HG02610 (cell line): Measurements from ENCODE around the gene HAUS6.
"Not testable (repeated sequence)": the region's sequence is repeated elsewhere in the genome, so short reads cannot be mapped to it uniquely, and the experiment has no call there.

ENCODE experiments used
- ATAC-seq: cut with Tn5 transposase; IDR thresholded peaks from one replicate; pipeline ENCODE4 v1.9.1; 2021; ENCODE audit warnings: mild to moderate bottlenecking, moderate library complexity; ENCODE audit not compliant: unreplicated experiment

Gene HAUS6

DNA sequence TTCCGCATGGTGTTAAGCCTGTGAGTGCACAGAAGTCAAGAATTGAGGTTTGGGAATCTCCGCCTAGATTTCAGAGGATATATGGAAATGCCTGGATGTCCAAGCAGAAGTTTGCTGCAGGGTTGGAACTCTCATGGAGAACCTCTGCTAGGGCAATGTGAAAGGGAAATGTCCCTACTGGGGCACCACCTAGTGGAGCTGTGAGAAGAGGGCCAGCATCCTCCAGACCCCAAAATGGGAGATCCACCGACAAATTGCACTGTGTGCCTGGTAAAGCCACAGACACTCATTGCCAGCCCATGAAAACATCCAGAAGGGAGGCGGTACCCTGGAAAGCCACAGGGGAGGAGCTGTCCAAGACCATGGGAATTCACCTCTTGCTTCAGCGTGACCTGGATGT, 66.1 kb downstream of the HAUS6 start:
- no peak for ATAC-seq

DNA sequence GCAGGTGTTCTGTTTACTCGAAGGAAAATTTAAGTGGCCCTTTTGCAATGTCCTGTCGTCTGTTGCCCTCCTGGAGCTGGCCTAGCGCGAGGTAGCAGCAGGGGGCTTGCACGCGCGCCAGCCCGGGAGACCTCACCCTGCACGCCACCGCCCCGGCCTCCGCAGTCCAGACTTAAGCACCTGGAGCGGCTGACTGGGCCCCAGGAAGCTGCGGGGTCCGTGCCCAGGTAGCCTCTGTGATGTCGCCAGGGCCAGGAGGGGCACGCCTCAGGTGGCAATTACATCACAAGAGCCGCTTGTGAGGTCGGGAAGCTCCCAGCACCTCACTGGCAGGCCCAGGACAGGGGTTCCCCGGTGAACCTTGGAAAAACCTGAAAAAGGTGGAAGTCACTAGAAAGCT, 69.7 kb downstream of the HAUS6 start, which contains the start of gene SAXO1:
Gene SAXO1 (minus strand): TSS at position 195 of the 400 bp plus-strand sequence. CDS start 301 bp downstream, outside the sequence.
- no peak for ATAC-seq

DNA sequence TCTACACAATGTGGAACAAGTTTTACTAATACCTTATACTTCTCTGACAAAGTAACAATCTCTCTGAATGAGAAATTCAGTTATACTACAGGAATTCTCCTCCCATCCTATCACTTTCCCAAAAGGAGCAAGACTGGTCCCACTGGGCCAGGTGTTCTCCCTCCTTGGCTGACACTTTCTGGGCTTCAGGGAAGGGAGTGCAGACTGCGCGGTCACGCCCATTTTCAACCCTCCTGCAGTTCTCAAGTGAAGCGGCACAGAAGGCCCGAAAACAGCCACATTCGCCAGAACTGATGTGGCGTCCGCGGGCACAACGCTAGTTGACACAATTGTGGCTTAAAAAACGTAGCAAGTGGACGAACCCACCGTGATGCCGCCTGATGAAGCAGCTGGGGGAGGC, 70.3 kb downstream of the HAUS6 start:
- ATAC-seq: no peak

DNA sequence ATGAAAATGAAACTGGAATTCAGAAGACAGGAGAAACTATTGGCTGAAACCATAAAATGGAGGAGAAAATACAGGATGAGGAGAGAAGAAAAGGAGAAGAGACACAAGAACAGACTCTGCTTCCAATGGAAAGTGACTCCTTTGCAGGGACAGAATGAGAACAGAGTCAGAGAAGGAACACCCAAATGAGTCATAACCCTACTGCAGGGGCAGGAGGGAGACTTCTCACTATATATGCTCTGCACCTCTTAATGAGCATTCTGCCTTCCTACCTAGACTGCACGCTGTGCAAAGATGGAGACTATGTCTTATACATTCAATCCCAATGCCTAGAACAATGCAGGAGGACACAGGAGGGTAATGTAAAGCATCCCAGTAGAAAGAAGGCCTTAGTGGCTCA, 71.8 kb downstream of the HAUS6 start:
- peak; percentile 70 for ATAC-seq

DNA sequence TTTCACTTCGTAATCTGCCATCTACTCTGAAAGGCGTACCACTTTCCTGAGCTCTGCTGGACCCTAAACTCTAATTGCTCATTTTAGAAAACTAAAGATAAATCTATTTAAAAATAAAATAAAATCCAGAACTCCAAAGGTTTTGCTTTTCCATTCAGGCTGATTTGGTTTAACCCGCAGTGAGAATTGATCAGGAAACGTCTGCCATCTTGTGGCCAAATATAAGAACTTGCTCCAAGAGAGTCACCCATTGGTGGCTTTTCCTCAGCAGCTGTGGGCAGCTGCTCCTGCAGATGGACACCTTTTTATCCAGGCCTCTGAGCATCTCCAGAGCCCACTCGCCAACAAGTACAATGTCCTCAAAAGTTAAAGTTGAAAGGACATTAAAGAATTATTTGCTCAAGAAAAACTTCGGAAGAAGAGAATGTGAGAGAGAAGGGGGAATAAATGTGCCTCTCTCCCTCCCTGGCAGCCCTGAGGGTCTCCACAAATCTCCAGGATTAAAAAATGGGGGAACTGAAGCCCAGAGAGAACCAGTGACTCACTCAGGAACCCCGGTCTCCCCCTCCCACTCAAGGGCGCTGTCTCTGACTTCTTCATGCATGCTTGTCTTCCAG, 73.8 kb downstream of the HAUS6 start:
- peak; percentile 60 for ATAC-seq

DNA sequence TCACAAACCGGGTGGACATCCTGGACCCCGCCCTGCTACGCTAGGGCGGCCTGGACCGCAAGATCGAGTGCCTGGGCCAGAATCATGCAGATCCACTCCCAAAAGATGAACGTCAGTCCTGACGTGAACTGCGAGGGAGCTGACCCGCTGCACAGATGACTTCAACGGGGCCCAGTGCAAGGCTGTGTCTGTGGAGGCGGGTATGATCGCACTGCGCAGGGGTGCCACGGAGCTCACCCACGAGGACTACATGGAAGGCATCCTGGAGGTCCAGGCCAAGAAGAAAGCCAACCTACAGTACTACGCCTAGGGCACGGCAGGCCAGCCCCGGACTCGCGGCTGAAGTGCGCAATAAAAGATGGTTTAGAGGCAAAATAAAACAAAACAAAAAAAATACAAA, 74.9 kb downstream of the HAUS6 start:
- ATAC-seq: no peak

DNA sequence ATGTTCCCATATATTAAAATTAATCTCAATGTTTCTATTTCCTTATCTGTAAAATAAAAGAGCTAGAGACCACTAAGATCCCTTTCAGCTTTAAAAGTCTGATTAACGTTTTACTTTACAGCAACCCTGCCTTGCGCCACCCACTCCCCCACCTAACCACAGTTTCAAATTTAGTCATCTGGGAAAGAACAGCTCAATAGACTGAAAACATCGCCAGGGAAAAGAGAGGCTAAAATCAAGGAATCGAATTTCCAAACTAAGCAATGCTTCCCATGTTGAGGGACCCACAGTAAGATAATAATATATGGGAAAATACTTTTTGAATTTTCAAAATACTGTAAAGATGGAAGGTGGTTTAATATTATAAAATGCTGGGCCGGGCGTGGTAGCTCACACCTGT, 76.3 kb downstream of the HAUS6 start:
- no peak for ATAC-seq

DNA sequence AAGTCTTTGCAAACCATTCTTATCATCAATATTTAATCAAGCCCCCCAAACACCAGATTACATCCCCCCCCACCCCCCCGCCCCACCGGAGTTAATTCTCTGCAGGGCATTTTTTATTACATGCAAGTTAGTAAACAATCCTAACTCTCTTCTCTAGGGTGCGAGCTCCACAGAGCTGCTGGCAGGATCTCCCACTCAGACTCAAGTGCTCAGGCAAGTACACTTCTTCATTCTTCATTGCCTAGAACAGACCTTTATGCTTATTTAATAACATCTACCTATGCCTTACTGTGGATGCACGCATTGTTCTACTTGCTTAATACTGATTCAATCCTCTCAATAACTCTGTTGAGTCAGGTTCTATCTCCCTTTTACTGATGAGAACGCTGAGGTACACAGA, 79.6 kb downstream of the HAUS6 start:
- ATAC-seq: no peak

DNA sequence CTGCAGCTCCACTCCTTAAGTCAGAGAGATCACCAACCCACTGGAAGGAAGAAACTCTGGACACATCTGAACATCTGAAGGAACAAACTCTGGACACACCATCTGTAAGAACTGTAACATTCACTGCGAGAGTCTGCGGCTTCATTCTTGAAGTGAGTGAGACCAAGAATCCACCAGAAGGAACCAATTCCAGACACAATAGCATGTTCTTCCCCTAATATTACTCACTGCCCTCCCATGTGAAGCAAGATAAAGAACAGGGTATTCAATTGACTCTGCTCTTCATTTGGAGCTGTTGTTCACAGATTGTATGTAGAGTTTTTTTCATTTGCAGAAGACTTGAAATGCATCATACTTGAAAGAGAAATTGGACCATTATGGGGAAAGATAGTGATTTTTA, 80.5 kb downstream of the HAUS6 start:
- ATAC-seq: peak; percentile 43

DNA sequence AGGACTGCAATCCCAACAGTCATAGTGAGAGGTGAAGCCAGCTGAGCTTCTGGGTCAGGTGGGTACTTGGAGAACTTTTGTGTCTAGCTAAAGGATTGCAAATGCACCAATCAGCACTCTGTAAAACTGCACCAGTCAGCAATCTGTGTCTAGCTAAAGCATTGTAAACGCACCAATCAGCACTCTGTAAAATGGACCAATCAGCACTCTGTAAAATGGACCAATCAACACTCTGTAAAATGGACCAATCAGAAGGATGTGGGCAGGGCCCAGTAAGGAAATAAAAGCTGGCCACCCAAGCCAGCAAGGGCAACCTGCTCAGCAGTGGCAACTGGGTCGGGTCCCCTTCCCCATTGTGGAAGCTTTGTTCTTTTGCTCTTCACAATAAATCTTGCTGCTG, 81.1 kb downstream of the HAUS6 start:
- not testable (repeated sequence) for ATAC-seq

DNA sequence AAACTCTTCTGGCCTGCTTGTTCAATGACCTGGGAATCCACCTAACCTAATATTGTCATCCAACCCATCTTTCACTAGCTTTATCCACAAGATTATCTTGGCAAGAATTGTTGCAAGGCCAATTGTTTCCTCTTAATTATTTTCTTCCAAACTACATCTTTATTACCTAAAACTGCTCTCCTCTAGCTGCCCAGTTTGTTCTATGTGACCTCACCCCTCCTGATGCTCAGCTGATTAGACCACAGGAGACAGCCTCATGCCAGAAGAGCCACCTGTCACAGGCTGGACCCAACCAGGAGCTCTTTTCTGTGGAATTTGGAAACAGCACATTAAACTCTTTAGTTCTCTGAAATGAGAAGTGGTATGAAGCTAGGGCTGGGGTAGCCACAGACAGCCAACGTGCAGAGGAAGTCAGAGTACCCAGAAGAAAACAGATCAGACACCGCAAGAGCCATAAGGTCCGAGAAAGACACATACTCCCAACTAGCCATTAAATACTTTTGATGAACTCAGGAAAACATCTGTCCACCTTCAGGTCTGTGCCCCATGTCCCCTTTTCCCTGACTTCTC, 81.7 kb downstream of the HAUS6 start:
- ATAC-seq: no peak

DNA sequence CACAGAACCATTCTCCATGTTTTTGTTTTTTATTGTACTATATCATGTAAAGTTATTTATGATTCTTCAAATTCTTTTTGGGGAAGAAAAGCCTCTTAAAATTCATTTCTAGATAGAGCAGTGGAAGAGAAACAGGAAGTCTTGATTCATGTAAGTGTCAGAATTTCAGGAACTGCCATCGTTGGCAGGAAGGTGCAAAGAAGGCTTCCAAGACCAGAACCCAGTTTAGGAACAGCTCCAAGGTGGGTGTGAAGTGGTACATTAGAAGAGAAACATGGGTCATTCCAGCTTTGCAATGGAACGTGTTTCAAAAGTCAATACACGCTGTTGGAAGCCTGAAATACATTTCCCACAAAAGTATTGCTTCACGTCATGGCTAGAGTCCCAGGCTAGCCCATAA, 84.5 kb downstream of the HAUS6 start:
- ATAC-seq: no peak

DNA sequence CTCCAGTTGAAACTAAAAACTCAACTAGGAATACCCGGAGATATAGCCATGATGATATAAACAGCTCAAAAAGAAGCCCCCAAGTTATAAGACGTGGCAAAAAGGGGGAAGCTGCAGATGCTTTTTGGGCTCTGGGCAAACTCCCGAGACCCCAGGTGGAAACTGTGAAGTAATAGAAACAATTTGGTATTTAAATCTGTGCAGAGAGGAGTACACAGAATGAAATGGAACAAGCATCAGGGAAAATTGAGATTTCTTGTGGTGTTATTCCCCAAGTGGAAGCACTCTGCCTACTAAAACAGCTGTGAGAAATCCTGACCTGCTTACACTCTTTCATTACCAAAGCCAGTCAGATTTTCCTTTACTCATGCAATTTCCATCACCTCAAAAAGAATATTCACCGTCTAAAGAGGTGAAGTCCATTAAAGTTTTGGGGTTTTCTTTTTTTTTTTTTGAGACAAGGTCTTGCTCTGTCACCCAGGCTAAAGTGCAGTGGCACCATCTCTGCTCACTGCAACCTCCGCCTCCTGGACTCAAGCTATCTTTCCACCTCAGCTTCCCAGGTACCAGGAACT, 93.2 kb downstream of the HAUS6 start:
- no peak for ATAC-seq
